ENCODE measurements around the gene ANKRD33B. TPM values are rescaled to one million over a fixed set of nuclear protein-coding genes. Genes with fewer than 3 reads are reported as not detected.

The ANKRD33B gene
- total RNA-seq, 1 donor from 2014 or later = 0.84 TPM

- Mint-ChIP-seq H3K9me3 (peaks cover 10% of the 10 kb centered on the region), H3K27me3 (ENCODE audit: low read depth) (no peaks in the 10 kb centered on the region), H3K36me3 (ENCODE audit: low read depth) (peaks cover 22% of the 10 kb centered on the region), H3K4me1 (no peaks in the 10 kb centered on the region), H3K27ac (ENCODE audit: unreplicated experiment) (no peak overlapping the region), H3K4me3 (no peak overlapping the region)
- no peak for TF ChIP-seq CTCF (conservative IDR thresholded peaks at IDR 0.05)
- DNase-seq (ENCODE audit: low read depth, low spot score) = no peak
Measured at GRCh38 chr5:10684303-10685086, 120.6 kb downstream of the ANKRD33B start.

GRCh38 chr5:10685115-10685521, 121.2 kb downstream of the ANKRD33B start:
- Mint-ChIP-seq H3K4me1 (peaks cover 6% of the 10 kb centered on the region), H3K27ac (ENCODE audit: unreplicated experiment) (no peak overlapping the region), H3K27me3 (ENCODE audit: low read depth) (no peaks in the 10 kb centered on the region), H3K9me3 (peaks cover 10% of the 10 kb centered on the region), H3K4me3 (no peak overlapping the region), H3K36me3 (ENCODE audit: low read depth) (peaks cover 23% of the 10 kb centered on the region)
- TF ChIP-seq CTCF (conservative IDR thresholded peaks at IDR 0.05) = no peak
- DNase-seq (ENCODE audit: low read depth, low spot score) = no peak

- TF ChIP-seq CTCF (conservative IDR thresholded peaks at IDR 0.05) = no peak
- no peak overlapping the region for H3K27ac Mint-ChIP-seq (ENCODE audit: unreplicated experiment)
- H3K4me3 Mint-ChIP-seq = no peak overlapping the region
- peaks cover 10% of the 10 kb centered on the region for H3K4me1 Mint-ChIP-seq
- no peak for DNase-seq (ENCODE audit: low read depth, low spot score)
- no peaks in the 10 kb centered on the region for H3K27me3 Mint-ChIP-seq (ENCODE audit: low read depth)
- peaks cover 26% of the 10 kb centered on the region for H3K36me3 Mint-ChIP-seq (ENCODE audit: low read depth)
- peaks cover 10% of the 10 kb centered on the region for H3K9me3 Mint-ChIP-seq
Measured at GRCh38 chr5:10686890-10687289, 123.0 kb downstream of the ANKRD33B start.

GRCh38 chr5:10688651-10689171, 124.8 kb downstream of the ANKRD33B start:
- no peak for DNase-seq (ENCODE audit: low read depth, low spot score)
- no peak overlapping the region for H3K27ac Mint-ChIP-seq (ENCODE audit: unreplicated experiment)
- peaks cover 26% of the 10 kb centered on the region for H3K36me3 Mint-ChIP-seq (ENCODE audit: low read depth)
- TF ChIP-seq CTCF (conservative IDR thresholded peaks at IDR 0.05) = no peak
- H3K4me3 Mint-ChIP-seq = no peak overlapping the region
- peaks cover 14% of the 10 kb centered on the region for H3K4me1 Mint-ChIP-seq
- no peaks in the 10 kb centered on the region for H3K27me3 Mint-ChIP-seq (ENCODE audit: low read depth)
- peaks cover 10% of the 10 kb centered on the region for H3K9me3 Mint-ChIP-seq

DNA sequence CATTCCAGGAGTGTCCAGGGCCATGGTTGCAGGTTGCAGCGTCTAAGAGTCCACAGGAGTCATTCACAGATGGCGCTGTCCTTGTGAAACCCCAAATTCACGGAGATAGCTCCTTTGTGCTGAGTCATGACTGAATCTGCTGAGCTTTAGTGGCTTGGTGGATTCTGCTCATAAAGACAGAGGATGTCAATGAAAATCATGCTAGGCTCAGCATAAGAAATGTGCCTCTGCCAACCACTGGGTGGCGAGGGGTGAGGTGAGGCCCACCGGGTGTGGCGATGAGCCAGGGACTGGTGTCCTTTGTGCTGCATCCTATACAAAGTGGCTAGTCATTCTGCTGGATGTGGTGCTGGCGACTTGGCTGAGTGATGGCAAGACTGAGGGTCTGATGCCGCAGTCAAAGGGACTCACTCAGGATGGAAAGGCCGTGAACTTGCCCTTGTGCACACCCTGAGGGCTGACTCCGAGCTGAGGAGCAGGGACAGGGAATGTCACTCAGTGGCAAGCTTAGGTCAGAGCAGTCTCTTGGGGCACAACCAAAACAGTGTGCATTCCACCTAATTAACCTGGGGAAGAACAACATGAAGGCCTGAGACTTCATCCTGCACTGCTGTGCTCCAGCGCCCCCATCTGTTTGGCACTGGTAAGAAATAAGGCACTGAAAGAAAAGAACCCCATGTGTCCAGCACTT, 125.7 kb downstream of the ANKRD33B start:
- Mint-ChIP-seq H3K36me3 (ENCODE audit: low read depth) (peaks cover 26% of the 10 kb centered on the region), H3K9me3 (peaks cover 10% of the 10 kb centered on the region), H3K27me3 (ENCODE audit: low read depth) (no peaks in the 10 kb centered on the region), H3K4me1 (peaks cover 14% of the 10 kb centered on the region), H3K4me3 (no peak overlapping the region), H3K27ac (ENCODE audit: unreplicated experiment) (peak overlapping the region; percentile 43)
- DNase-seq (ENCODE audit: low read depth, low spot score) = peak; percentile 8
- peak; percentile 31 for TF ChIP-seq CTCF (conservative IDR thresholded peaks at IDR 0.05)

Data from neural crest cell (in vitro differentiated cells).